Neural progenitor cell (in vitro differentiated cells): ENCODE results near the gene TPM1. TPM values are rescaled to one million over a fixed set of nuclear protein-coding genes. Genes with fewer than 3 reads are reported as not detected.

ENCODE experiments used
- DNase-seq: peaks from one replicate; pipeline ENCODE4 v3.0.0-alpha.2; 2016; ENCODE audit warnings: low spot score
- H2AFZ ChIP-seq: fragments of 200-600 bp; sonication (generic); replicated peaks from 2 replicates; pipeline ENCODE4 v1.6.1; 2016; ENCODE audit warnings: antibody characterized with exemption
- H3F3A ChIP-seq: fragments of 200-600 bp; sonication (generic); 2 replicates; pipeline ENCODE4 v1.6.1; 2016; ENCODE audit warnings: antibody characterized with exemption, low read depth
- H3K27ac ChIP-seq: fragments of 200-600 bp; sonication (generic); 2 replicates; pipeline ENCODE4 v1.5.1; 2016; ENCODE audit warnings: mild to moderate bottlenecking
- H3K27me3 ChIP-seq: fragments of 200-600 bp; sonication (generic); 2 replicates; pipeline ENCODE4 v1.6.1; 2016; ENCODE audit warnings: mild to moderate bottlenecking, moderate library complexity
- H3K36me3 ChIP-seq: fragments of 200-600 bp; sonication (generic); 2 replicates; pipeline ENCODE4 v1.5.1; 2016
- H3K4me1 ChIP-seq: fragments of 200-600 bp; sonication (generic); 2 replicates; pipeline ENCODE4 v1.6.1; 2016; ENCODE audit warnings: mixed run types
- H3K4me2 ChIP-seq: fragments of 200-600 bp; sonication (generic); 2 replicates; pipeline ENCODE4 v1.6.1; 2016
- H3K4me3 ChIP-seq: fragments of 200-600 bp; sonication (generic); 2 replicates; pipeline ENCODE4 v1.5.1; 2016
- H3K79me2 ChIP-seq: fragments of 200-600 bp; sonication (generic); 2 replicates; pipeline ENCODE4 v1.6.1; 2016; ENCODE audit warnings: low read depth
- H3K9ac ChIP-seq: fragments of 200-600 bp; sonication (generic); 2 replicates; pipeline ENCODE4 v1.6.1; 2016
- H3K9me3 ChIP-seq: fragments of 200-600 bp; sonication (generic); 2 replicates; pipeline ENCODE4 v1.5.1; 2016; ENCODE audit warnings: low read depth
- H4K20me1 ChIP-seq: fragments of 200-600 bp; sonication (generic); 2 replicates; pipeline ENCODE4 v1.6.1; 2016; ENCODE audit warnings: low read depth
- H3K27ac Mint-ChIP-seq: 3 replicates; pipeline ENCODE4 v1.8.0; 2021; ENCODE audit warnings: mixed read lengths
- H3K27me3 Mint-ChIP-seq: 2 replicates; pipeline ENCODE4 v1.8.0; 2022; ENCODE audit warnings: low read depth, mild to moderate bottlenecking, inconsistent platforms, moderate library complexity, mixed read lengths; ENCODE audit not compliant: insufficient read depth
- H3K36me3 Mint-ChIP-seq: 3 replicates; pipeline ENCODE4 v1.8.0; 2021; ENCODE audit warnings: mixed read lengths
- H3K4me1 Mint-ChIP-seq: 3 replicates; pipeline ENCODE4 v1.8.0; 2021; ENCODE audit warnings: mixed read lengths
- H3K4me3 Mint-ChIP-seq: 3 replicates; pipeline ENCODE4 v1.8.0; 2021; ENCODE audit warnings: mild to moderate bottlenecking, moderate library complexity, mixed read lengths
- H3K9me3 Mint-ChIP-seq: 3 replicates; pipeline ENCODE4 v1.8.0; 2020; ENCODE audit warnings: mixed read lengths
- CTCF ChIP-seq: fragments of 200-600 bp; sonication (generic); IDR thresholded peaks from 2 replicates; pipeline ENCODE4 v1.5.1; 2017; ENCODE audit warnings: antibody characterized with exemption, mild to moderate bottlenecking
- EZH2 ChIP-seq: fragments of 200-600 bp; sonication (generic); IDR thresholded peaks from 2 replicates; pipeline ENCODE4 v1.6.1; 2017; ENCODE audit warnings: antibody characterized with exemption, mild to moderate bottlenecking, moderate library complexity
- EZH2phosphoT487 ChIP-seq: fragments of 200-600 bp; sonication (generic); IDR thresholded peaks from 2 replicates; pipeline ENCODE4 v1.6.1; 2017; ENCODE audit warnings: antibody characterized with exemption
- total RNA-seq: library from RNA; depleted of rRNA; stranded (reverse); fragments of >200 nt; gene quantifications from 2 replicates; pipeline ENCODE4 v1.2.3, GENCODE V29; 2015; ENCODE audit warnings: low replicate concordance

Gene TPM1
- total RNA-seq, 1 donor from 2014 or later: 623 TPM

DNA sequence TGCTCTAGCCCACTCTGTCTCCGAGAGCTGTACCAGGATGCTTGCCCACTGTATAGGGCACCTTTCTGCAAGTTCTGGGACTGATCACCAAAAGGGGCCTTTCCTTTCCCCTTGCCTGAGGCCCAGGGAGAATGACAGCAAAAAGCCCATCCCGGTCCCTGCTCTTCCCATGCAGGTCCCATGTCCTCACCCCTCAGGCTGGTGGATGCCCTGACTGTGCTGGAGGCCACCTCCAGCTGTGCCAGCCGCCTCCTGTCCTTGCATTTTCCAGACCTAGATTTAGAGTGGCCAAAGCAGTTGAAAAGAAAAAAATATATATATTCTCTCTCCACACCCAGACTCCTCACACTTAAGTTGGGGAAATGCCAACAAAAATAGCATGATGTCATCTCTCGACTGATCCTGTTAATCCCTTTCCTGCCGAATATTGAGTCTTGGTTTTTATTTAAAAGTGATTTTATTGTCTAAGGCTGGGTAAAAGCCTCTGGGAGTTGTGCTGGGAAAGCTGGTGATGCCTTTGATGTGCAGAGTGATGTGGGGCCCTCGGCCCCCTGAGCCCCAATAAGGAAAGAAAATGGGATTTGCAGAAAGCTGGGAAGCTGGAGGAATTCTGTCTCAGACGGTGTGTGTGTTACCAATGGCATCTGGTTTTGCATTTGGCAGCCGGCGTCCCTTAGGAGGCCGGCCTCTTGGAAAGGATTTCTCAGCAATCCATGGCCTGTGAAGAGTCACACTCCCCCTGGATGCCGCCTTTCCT, 29.3 kb upstream of the TPM1 start:
- Mint-ChIP-seq H3K4me3 (peak overlapping the region; percentile 16), H3K27me3 (peaks cover 7% of the 10 kb centered on the region)
- H3K9ac ChIP-seq: no peak overlapping the region

DNA sequence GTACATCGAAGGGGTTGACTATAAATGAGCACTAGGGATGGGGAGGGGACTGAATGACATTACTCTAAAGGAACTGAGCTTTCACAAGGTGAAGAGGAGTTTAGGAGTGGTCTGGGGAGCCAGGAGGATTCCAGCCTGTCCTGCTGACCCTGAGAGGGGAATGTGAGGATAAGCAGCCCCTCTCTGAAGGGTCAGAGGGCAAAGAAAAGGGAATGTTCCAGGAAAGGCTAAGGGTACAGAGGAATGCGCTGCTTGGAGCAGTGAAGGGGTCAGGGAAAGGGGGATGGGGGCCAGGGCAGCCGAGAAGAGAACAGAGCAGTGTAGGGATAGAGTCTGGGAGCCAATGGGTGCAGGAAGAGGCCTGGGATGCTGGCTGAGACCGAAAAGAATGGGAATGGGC, 28.0 kb upstream of the TPM1 start:
- no peak for DNase-seq
- H3K4me1 Mint-ChIP-seq: peaks cover 25% of the 10 kb centered on the region
- Histone ChIP-seq H3K27ac (no peak overlapping the region), H3K27me3 (no peaks in the 10 kb centered on the region), H4K20me1 (no peaks in the 10 kb centered on the region), H3K36me3 (no peaks in the 10 kb centered on the region), H3K9me3 (no peaks in the 10 kb centered on the region), H3K4me1 (peaks cover 4% of the 10 kb centered on the region), H2AFZ (no peak overlapping the region), H3K4me3 (no peak overlapping the region), H3K79me2 (no peaks in the 10 kb centered on the region), H3K4me2 (no peak overlapping the region), H3K9ac (no peak overlapping the region), H3F3A (no peaks in the 10 kb centered on the region)
- TF ChIP-seq CTCF (no peak), EZH2phosphoT487 (no peak), EZH2 (no peak)
- H3K27ac Mint-ChIP-seq: no peak overlapping the region
- H3K36me3 Mint-ChIP-seq: peaks cover 4% of the 10 kb centered on the region
- H3K27me3 Mint-ChIP-seq: peaks cover 7% of the 10 kb centered on the region
- peaks cover 9% of the 10 kb centered on the region for H3K9me3 Mint-ChIP-seq
- H3K4me3 Mint-ChIP-seq: no peak overlapping the region

More for the DNA sequence above, 29.3 kb upstream of the TPM1 start:
- peak overlapping the region; percentile 70 for H3K27ac Mint-ChIP-seq
- H3K4me2 ChIP-seq: no peak overlapping the region
- no peaks in the 10 kb centered on the region for H3K9me3 ChIP-seq
- H3K4me3 ChIP-seq: no peak overlapping the region
- no peaks in the 10 kb centered on the region for H3K36me3 ChIP-seq
- TF ChIP-seq CTCF (no peak), EZH2phosphoT487 (no peak)
- H2AFZ ChIP-seq: no peak overlapping the region
- peaks cover 4% of the 10 kb centered on the region for H3K36me3 Mint-ChIP-seq
- no peak overlapping the region for H3K27ac ChIP-seq
- H4K20me1 ChIP-seq: no peaks in the 10 kb centered on the region
- no peaks in the 10 kb centered on the region for H3K79me2 ChIP-seq
- no peaks in the 10 kb centered on the region for H3K4me1 ChIP-seq
- no peaks in the 10 kb centered on the region for H3K27me3 ChIP-seq
- H3K4me1 Mint-ChIP-seq: peaks cover 21% of the 10 kb centered on the region
- H3F3A ChIP-seq: no peaks in the 10 kb centered on the region
- no peak for DNase-seq
- H3K9me3 Mint-ChIP-seq: peaks cover 9% of the 10 kb centered on the region

DNA sequence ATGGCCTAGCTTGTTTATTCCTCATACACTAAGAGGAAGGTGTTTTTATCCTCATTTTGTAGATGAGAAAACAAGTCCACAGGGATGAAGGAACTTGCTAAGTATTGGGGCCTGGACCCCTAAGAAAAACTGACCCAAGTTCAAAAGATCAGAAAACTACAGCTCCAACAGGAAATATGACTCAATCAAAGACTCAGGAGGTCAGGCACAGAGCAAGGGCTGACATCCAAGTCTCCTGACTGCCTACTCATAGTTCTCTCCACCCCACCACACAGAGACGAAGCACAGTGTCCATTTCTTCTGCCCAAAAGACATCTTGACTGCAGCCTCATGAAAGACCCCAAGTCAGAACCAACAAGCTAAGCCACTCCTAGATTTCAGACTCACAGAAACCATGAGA, 26.9 kb upstream of the TPM1 start:
- Mint-ChIP-seq H3K4me1 (peaks cover 32% of the 10 kb centered on the region), H3K27ac (peak overlapping the region; percentile 35), H3K9me3 (peaks cover 9% of the 10 kb centered on the region), H3K36me3 (peaks cover 4% of the 10 kb centered on the region), H3K4me3 (no peak overlapping the region), H3K27me3 (peaks cover 7% of the 10 kb centered on the region)
- H3K4me2 ChIP-seq: no peak overlapping the region
- no peaks in the 10 kb centered on the region for H4K20me1 ChIP-seq
- peaks cover 14% of the 10 kb centered on the region for H3K4me1 ChIP-seq
- H3K79me2 ChIP-seq: no peaks in the 10 kb centered on the region
- no peaks in the 10 kb centered on the region for H3K36me3 ChIP-seq
- H3F3A ChIP-seq: no peaks in the 10 kb centered on the region
- no peak overlapping the region for H3K4me3 ChIP-seq
- no peaks in the 10 kb centered on the region for H3K27me3 ChIP-seq
- no peak overlapping the region for H3K27ac ChIP-seq
- no peaks in the 10 kb centered on the region for H3K9me3 ChIP-seq
- no peak overlapping the region for H3K9ac ChIP-seq
- DNase-seq: no peak
- TF ChIP-seq EZH2phosphoT487: no peak
- TF ChIP-seq EZH2: no peak
- TF ChIP-seq CTCF: no peak
- H2AFZ ChIP-seq: no peak overlapping the region
